ENCODE results near the gene CNTN4. TPM values are rescaled to one million over a fixed set of nuclear protein-coding genes. Genes with fewer than 3 reads are reported as not detected.

Gene CNTN4
- total and polyA plus RNA-seq, 7 donors = 0.17 to 3.2 (median 0.42) TPM

DNA sequence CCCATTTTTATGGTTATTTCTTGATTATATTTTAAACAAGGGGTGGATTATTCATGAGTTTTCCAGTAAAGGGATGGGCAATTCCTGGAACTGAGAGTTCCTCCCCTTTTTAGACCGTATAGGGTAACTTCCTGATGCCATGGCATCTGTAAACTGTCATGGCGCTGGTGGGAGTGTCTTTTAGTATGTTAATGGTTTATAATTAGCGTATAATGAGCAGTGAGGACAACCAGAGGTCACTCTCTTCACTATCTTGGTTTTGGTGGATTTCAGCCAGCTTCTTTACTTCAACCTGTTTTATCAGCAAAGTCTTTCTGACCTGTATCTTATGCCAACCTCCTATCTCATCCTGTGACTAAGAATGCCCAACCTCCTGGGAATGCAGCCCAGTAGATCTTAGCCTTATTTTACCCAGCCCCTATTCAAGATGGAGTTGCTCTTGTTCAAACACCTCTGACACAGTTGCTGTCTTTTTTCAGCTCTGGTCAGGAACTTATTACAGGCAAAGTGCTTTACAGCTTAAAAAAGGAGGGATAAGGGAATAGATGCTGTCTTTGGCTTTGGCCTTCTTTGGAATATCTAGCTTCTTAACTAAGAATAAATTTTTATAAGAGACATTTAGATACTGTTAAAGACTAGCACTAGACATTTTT, 257.8 kb downstream of the CNTN4 start:
- ATAC-seq (no peak), DNase-seq (no peak)
- H3K27ac ChIP-seq = no peak overlapping the region
- no peaks in the 10 kb centered on the region for H3K4me1 ChIP-seq
- H3K27me3 ChIP-seq (ENCODE audit: insufficient read depth in 3 of 3, low read length in 2 of 3) = peaks cover 0 to 3% (median 0%) of the 10 kb centered on the region in 3 donors
- 71 to 86% (median 78%) methylated on average over 3 of the region's 3 CpGs for WGBS, 3 donors
- no peak overlapping the region for H3K4me3 ChIP-seq
- no peaks in the 10 kb centered on the region for H3K36me3 ChIP-seq (ENCODE audit: insufficient read depth in 1 of 2, low read depth in 1 of 2)
- TF ChIP-seq, protein P1, sequence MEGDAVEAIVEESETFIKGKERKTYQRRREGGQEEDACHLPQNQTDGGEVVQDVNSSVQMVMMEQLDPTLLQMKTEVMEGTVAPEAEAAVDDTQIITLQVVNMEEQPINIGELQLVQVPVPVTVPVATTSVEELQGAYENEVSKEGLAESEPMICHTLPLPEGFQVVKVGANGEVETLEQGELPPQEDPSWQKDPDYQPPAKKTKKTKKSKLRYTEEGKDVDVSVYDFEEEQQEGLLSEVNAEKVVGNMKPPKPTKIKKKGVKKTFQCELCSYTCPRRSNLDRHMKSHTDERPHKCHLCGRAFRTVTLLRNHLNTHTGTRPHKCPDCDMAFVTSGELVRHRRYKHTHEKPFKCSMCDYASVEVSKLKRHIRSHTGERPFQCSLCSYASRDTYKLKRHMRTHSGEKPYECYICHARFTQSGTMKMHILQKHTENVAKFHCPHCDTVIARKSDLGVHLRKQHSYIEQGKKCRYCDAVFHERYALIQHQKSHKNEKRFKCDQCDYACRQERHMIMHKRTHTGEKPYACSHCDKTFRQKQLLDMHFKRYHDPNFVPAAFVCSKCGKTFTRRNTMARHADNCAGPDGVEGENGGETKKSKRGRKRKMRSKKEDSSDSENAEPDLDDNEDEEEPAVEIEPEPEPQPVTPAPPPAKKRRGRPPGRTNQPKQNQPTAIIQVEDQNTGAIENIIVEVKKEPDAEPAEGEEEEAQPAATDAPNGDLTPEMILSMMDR (IDR thresholded peaks at IDR 0.05) = no peak
- intact Hi-C loops (cut with DNase I) = no loop called here
- no peaks in the 10 kb centered on the region for H3K9me3 ChIP-seq

DNA sequence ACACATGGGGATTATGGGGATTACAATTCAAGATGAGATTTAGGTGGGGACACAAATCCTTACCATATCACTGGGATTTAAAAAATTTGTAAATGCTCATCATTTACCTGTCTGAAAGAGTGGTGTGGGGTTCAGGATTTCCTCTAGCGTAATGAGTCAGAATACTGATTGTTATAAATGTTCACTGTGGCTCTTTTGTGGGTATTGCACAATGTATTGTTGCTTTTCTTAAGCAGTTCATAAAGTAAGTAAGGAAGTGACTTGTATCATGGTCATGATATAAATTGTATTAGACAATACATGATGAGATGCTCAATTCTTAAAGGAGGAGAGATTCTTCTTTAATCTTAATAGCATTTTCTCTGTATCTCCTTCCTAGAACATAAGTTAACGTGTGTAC, 262.1 kb downstream of the CNTN4 start:
- 76 to 81% (median 77%) methylated on average over 2 of the region's 2 CpGs for WGBS, 3 donors
- H3K4me3 ChIP-seq = no peak overlapping the region
- no peak for ATAC-seq

DNA sequence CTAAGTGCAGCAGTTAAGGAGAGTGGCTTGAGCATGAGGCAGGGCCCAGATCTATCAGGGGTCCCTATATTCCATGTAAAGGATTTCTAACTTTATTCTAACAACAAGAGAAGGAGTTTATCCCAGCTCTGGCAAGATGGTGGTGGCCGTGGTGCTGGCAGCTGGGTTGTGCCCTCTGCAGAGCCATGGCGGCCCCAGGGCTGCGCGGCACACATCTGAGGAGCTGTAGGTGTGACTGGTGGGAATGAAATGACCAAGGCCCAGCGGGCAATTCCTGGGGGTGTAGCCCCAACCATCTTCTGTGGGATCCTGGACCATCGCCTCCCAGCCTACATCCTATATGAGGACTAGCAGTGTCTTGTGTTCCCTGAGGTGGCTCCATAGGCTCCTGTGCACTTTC, 263.5 kb downstream of the CNTN4 start:
- H3K4me3 ChIP-seq = no peak overlapping the region
- H3K4me1 ChIP-seq = no peaks in the 10 kb centered on the region
- no peaks in the 10 kb centered on the region for H3K9me3 ChIP-seq
- H3K36me3 ChIP-seq (ENCODE audit: insufficient read depth in 1 of 2, low read depth in 1 of 2) = no peaks in the 10 kb centered on the region
- TF ChIP-seq, protein P1 (IDR thresholded peaks at IDR 0.05) = no peak
- no peak overlapping the region for H3K27ac ChIP-seq
- intact Hi-C loops (cut with DNase I) = no loop called here
- H3K27me3 ChIP-seq (ENCODE audit: insufficient read depth in 3 of 3, low read length in 2 of 3) = no peaks in the 10 kb centered on the region
- DNase-seq (no peak), ATAC-seq (no peak)
- 89 to 94% (median 90%) methylated on average over 6 of the region's 6 CpGs for WGBS, 3 donors

More for the DNA sequence above, 262.1 kb downstream of the CNTN4 start:
- TF ChIP-seq, protein P1 (IDR thresholded peaks at IDR 0.05) = no peak
- H3K9me3 ChIP-seq = no peaks in the 10 kb centered on the region
- H3K27me3 ChIP-seq (ENCODE audit: insufficient read depth in 3 of 3, low read length in 2 of 3) = no peaks in the 10 kb centered on the region
- no peak overlapping the region for H3K27ac ChIP-seq
- no peaks in the 10 kb centered on the region for H3K4me1 ChIP-seq
- intact Hi-C loops (cut with DNase I) = no loop called here
- DNase-seq = no peak
- no peaks in the 10 kb centered on the region for H3K36me3 ChIP-seq (ENCODE audit: insufficient read depth in 1 of 2, low read depth in 1 of 2)

DNA sequence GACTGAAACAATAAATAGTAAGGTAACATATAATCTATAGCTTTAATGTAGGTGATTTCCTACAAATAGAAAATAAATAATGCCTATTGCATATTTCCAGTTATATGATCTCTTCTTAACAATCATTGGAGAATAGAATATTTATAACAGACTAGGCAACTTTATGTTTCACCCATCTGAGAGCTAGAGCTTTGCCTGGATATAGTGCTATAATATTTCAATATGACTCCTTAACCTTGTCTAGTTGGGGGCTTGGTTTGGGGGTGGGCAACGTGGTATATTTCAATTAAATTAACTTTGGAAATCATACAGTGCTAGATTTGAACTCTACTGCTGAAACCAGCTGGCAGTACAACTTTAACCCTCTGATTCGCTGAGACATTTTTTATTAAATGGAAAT, 265.2 kb downstream of the CNTN4 start:
- H3K9me3 ChIP-seq = no peaks in the 10 kb centered on the region
- TF ChIP-seq, protein P1 (IDR thresholded peaks at IDR 0.05) = no peak
- ATAC-seq (no peak), DNase-seq (no peak)
- no peaks in the 10 kb centered on the region for H3K36me3 ChIP-seq (ENCODE audit: insufficient read depth in 1 of 2, low read depth in 1 of 2)
- no peak overlapping the region for H3K27ac ChIP-seq
- no peaks in the 10 kb centered on the region for H3K4me1 ChIP-seq
- 55 to 64% (median 58%) methylated on average over 2 of the region's 2 CpGs for WGBS, 3 donors
- intact Hi-C loops (cut with DNase I) = no loop called here
- H3K27me3 ChIP-seq (ENCODE audit: insufficient read depth in 3 of 3, low read length in 2 of 3) = no peaks in the 10 kb centered on the region
- H3K4me3 ChIP-seq = no peak overlapping the region

DNA sequence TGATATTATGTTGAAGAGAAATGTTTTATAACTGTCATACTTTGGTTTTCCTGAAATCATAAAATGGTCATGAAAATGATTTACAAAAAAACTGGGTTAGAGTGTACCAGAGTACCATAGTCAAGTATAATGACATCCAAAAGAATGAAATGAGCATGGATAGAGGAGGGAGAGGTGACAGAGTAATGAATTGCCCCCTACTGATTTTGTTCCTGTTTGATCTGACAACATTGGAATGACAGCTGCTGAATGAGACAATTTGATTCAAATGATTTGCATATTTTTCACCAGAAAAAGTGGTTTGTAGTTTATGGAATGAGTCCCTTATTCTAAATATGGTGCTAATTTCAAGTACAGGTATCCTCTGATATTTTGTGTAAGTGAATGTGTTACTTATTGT, 271.7 kb downstream of the CNTN4 start:
- TF ChIP-seq, protein P1 (IDR thresholded peaks at IDR 0.05) = no peak
- H3K9me3 ChIP-seq = no peaks in the 10 kb centered on the region
- no peaks in the 10 kb centered on the region for H3K4me1 ChIP-seq
- H3K27ac ChIP-seq = no peak overlapping the region
- DNase-seq (no peak), ATAC-seq (no peak)
- no peaks in the 10 kb centered on the region for H3K27me3 ChIP-seq (ENCODE audit: insufficient read depth in 3 of 3, low read length in 2 of 3)
- H3K36me3 ChIP-seq (ENCODE audit: insufficient read depth in 1 of 2, low read depth in 1 of 2) = no peaks in the 10 kb centered on the region
- H3K4me3 ChIP-seq = no peak overlapping the region
- intact Hi-C loops (cut with DNase I) = no loop called here

Data from psoas muscle (tissue), 8 donors.